PC-9 (cell line): ENCODE results near the gene HTR2A.

ENCODE experiments used
- EZH2 ChIP-seq: fragments of 200-600 bp; sonication (generic); IDR thresholded peaks from 2 replicates; pipeline ENCODE4 v1.8.0; 2017; ENCODE audit warnings: antibody characterized with exemption, low read depth
- TF ChIP-seq, protein P1 (sequence below): fragments of 200-600 bp; sonication (generic); conservative IDR thresholded peaks from 2 replicates; pipeline ENCODE4 v1.6.1; 2017; ENCODE audit warnings: mixed run types, antibody characterized with exemption, mild to moderate bottlenecking, moderate library complexity

DNA sequence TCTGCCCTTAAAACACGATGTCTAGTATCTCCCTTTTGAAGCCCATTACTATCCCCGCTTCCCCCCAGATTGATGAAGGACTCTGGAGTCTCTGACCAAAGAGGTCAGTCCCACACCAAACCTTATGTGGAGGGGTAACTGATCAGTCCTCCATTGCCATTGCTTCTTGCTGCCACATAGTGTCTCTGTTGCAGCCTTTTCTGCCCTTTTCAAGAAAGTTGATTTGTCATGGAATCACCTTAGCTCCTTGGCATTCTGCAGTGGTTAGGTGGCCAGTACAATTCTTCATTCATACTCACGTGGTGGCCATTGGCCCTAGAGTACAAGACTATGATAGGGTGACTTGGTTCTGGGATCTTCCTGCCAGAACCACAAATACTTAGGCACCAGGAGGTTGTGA lies 8.4 kb upstream of the HTR2A start:
- TF ChIP-seq, protein P1, sequence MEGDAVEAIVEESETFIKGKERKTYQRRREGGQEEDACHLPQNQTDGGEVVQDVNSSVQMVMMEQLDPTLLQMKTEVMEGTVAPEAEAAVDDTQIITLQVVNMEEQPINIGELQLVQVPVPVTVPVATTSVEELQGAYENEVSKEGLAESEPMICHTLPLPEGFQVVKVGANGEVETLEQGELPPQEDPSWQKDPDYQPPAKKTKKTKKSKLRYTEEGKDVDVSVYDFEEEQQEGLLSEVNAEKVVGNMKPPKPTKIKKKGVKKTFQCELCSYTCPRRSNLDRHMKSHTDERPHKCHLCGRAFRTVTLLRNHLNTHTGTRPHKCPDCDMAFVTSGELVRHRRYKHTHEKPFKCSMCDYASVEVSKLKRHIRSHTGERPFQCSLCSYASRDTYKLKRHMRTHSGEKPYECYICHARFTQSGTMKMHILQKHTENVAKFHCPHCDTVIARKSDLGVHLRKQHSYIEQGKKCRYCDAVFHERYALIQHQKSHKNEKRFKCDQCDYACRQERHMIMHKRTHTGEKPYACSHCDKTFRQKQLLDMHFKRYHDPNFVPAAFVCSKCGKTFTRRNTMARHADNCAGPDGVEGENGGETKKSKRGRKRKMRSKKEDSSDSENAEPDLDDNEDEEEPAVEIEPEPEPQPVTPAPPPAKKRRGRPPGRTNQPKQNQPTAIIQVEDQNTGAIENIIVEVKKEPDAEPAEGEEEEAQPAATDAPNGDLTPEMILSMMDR = no peak
- TF ChIP-seq EZH2 = no peak
